A549 (cell line): ENCODE data around the gene TMPRSS9. TPM values are rescaled to one million over a fixed set of nuclear protein-coding genes. Genes with fewer than 3 reads are reported as not detected.

Experiments used
- ATAC-seq, 2 experiments: fragments of 200-7000 bp in 1 of 2; fragments of >200 bp in 1 of 2; cut with Nextera tagmentation in 1 of 2; cut with Tn5 transposase in 1 of 2; 3 replicates each; pipeline versions ENCODE4 v1.8.0 to v1.9.1; 2018 to 2020; ENCODE audit warnings: mild to moderate bottlenecking in 1 of 2, moderate library complexity in 1 of 2
- CTCF ChIA-PET: fragments of 300-600 bp; sonication (Branson Sonifier 250); formaldehyde crosslinking; extraction: SDS; loops from one replicate; lab custom pipeline; 2021; ENCODE audit warnings: antibody characterized with exemption, inconsistent platforms; lab: Yijun Ruan, JAX
- POLR2A ChIA-PET: fragments of 350-600 bp; formaldehyde crosslinking; extraction: SDS; loops from one replicate; lab custom pipeline; 2021; ENCODE audit warnings: antibody characterized with exemption, inconsistent platforms; lab: Yijun Ruan, JAX
- DNase-seq, 2 experiments: peaks; one replicate each; pipeline versions ENCODE4 v3.0.0 to v3.0.0-alpha.2; 2011 to 2016; ENCODE audit warnings: low read depth in 1 of 2, low spot score in 1 of 2
- FAIRE-seq: peaks from 2 replicates; lab custom pipeline; 2011; peaks lifted over from hg19 to GRCh38; lab: Jason Lieb, UNC
- H3K27ac ChIP-seq, 2 experiments: fragments of >200 bp; sonication (Bioruptor Twin); formaldehyde crosslinking; 3 replicates each; pipeline ENCODE4 v1.5.1; 2016 to 2017
- H3K4me1 ChIP-seq: fragments of >200 bp; sonication (Bioruptor Twin); formaldehyde crosslinking; 3 replicates; pipeline ENCODE4 v1.6.1; 2016
- H3K4me2 ChIP-seq: fragments of >200 bp; sonication (Bioruptor Twin); formaldehyde crosslinking; 3 replicates; pipeline ENCODE4 v1.6.1; 2016
- H3K4me3 ChIP-seq: fragments of >200 bp; sonication (Bioruptor Twin); formaldehyde crosslinking; 3 replicates; pipeline ENCODE4 v1.5.1; 2016
- H3K9me3 ChIP-seq: fragments of >200 bp; sonication (Bioruptor Twin); formaldehyde crosslinking; 3 replicates; pipeline ENCODE4 v1.6.1; 2016
- BHLHE40 ChIP-seq: IDR thresholded peaks from 2 replicates; pipeline ENCODE4 v1.6.1; 2012; ENCODE audit warnings: low read depth, low read length, inconsistent platforms
- CHD2 ChIP-seq: fragments of 150-350 bp; IDR thresholded peaks from 2 replicates; pipeline ENCODE4 v1.6.1; 2014; ENCODE audit warnings: low read length; ENCODE audit not compliant: partially characterized antibody
- CHD4 ChIP-seq: fragments of 200-600 bp; sonication (generic); IDR thresholded peaks from 2 replicates; pipeline ENCODE4 v1.6.1; 2016; ENCODE audit warnings: antibody characterized with exemption, mild to moderate bottlenecking, borderline replicate concordance
- FOSL2 ChIP-seq, 2 experiments: fragments of 450-650 bp in 1 of 2; fragments of >200 bp in 1 of 2; sonication (Bioruptor Twin) in 1 of 2; formaldehyde crosslinking; IDR thresholded peaks; 2 replicates each; pipeline versions ENCODE4 v1.5.0 to v1.6.1; 2016 to 2020; ENCODE audit warnings: mild to moderate bottlenecking in 1 of 2, moderate library complexity in 1 of 2
- FOXS1 ChIP-seq: fragments of 250-450 bp; sonication (Bioruptor Pico); IDR thresholded peaks from 2 replicates; pipeline ENCODE4 v1.5.0; 2020; ENCODE audit warnings: mild to moderate bottlenecking, moderate library complexity
- GATA3 ChIP-seq: IDR thresholded peaks from 2 replicates; pipeline ENCODE4 v1.6.1; 2012; ENCODE audit warnings: borderline replicate concordance
- HEYL ChIP-seq: fragments of 250-450 bp; sonication (Bioruptor Pico); IDR thresholded peaks from 2 replicates; pipeline ENCODE4 v1.8.0; 2021; ENCODE audit warnings: mild to moderate bottlenecking, moderate library complexity
- JUN ChIP-seq, 2 experiments: fragments of >200 bp; sonication (Bioruptor Twin); formaldehyde crosslinking; IDR thresholded peaks; 2 replicates in 1 of 2; 3 replicates in 1 of 2; pipeline ENCODE4 v1.6.1; 2016 to 2017
- JUNB ChIP-seq: fragments of >200 bp; sonication (Bioruptor Twin); formaldehyde crosslinking; IDR thresholded peaks from 2 replicates; pipeline ENCODE4 v1.6.1; 2016
- KDM5A ChIP-seq: fragments of 200-600 bp; sonication (generic); IDR thresholded peaks from 2 replicates; pipeline ENCODE4 v1.6.1; 2016; ENCODE audit warnings: antibody characterized with exemption, mild to moderate bottlenecking
- MAFK ChIP-seq: fragments of 450-650 bp; IDR thresholded peaks from 2 replicates; pipeline ENCODE4 v1.6.1; 2014; ENCODE audit not compliant: partially characterized antibody
- MYC ChIP-seq: IDR thresholded peaks from 2 replicates; pipeline ENCODE4 v1.6.1; 2012; ENCODE audit warnings: mild to moderate bottlenecking, inconsistent platforms, low read length, improper control_type of control experiment, borderline replicate concordance
- NFE2L2 ChIP-seq: fragments of 150-350 bp; conservative IDR thresholded peaks from 2 replicates; pipeline ENCODE4 v1.6.1; 2014; ENCODE audit warnings: low read length
- POLR2A ChIP-seq: IDR thresholded peaks from 2 replicates; pipeline ENCODE4 v1.6.1; 2012; ENCODE audit warnings: mild to moderate bottlenecking, low read length
- POLR2AphosphoS2 ChIP-seq: conservative IDR thresholded peaks from 2 replicates; pipeline ENCODE4 v1.6.1; 2012; ENCODE audit warnings: low read length, improper control_type of control experiment, inconsistent platforms
- RCOR1 ChIP-seq: fragments of 150-350 bp; IDR thresholded peaks from 2 replicates; pipeline ENCODE4 v1.6.1; 2014; ENCODE audit warnings: antibody characterized with exemption, low read length, low read depth
- TP53 ChIP-seq: fragments of 250-450 bp; sonication (Bioruptor Pico); IDR thresholded peaks from 2 replicates; pipeline ENCODE4 v1.5.0; 2021; ENCODE audit warnings: mild to moderate bottlenecking, moderate library complexity
- ZC3H11A ChIP-seq: fragments of 450-650 bp; IDR thresholded peaks from 2 replicates; pipeline ENCODE4 v1.6.1; 2014; ENCODE audit warnings: antibody characterized with exemption, mild to moderate bottlenecking
- WGBS: methylation state at CpG from one replicate; pipeline ENCODE4 v1.1.6; 2017; ENCODE audit errors: missing lambda C conversion rate; 5-methylcytosine and 5-hydroxymethylcytosine counted together
- polyA plus RNA-seq, 4 experiments: library from polyadenylated mRNA; depleted of rRNA in 3 of 4; stranded (reverse); fragments of >200 nt; fragmentation: RNase III in 1 of 4; extraction: RNeasy Plus Mini Kit Qiagen cat#74134 plus additional on column Dnase treatment in 1 of 4; gene quantifications; 2 replicates in 3 of 4; 3 replicates in 1 of 4; pipeline ENCODE4 v1.2.3, GENCODE V29; 2011 to 2017
- TF ChIP-seq, protein P1 (sequence below): IDR thresholded peaks from 2 replicates; pipeline ENCODE4 v1.6.1; 2012
- TF ChIP-seq, protein P2 (sequence below): fragments of 250-450 bp; sonication (Bioruptor Pico); IDR thresholded peaks from 2 replicates; pipeline ENCODE4 v1.5.0; 2020; ENCODE audit warnings: low read depth, mild to moderate bottlenecking, moderate library complexity
- TF ChIP-seq, protein P3 (sequence below): fragments of >200 bp; sonication (Bioruptor Twin); formaldehyde crosslinking; IDR thresholded peaks from 3 replicates; pipeline ENCODE4 v1.5.1; 2016
- TF ChIP-seq, protein P4 (sequence below): fragments of >200 bp; sonication (Bioruptor Twin); formaldehyde crosslinking; IDR thresholded peaks from 2 replicates; pipeline ENCODE4 v1.6.1; 2016
- TF ChIP-seq, protein P5 (sequence below): fragments of 150-350 bp; IDR thresholded peaks from 2 replicates; pipeline ENCODE4 v1.6.1; 2014; ENCODE audit warnings: low read depth, mild to moderate bottlenecking, low read length

TMPRSS9 gene
- polyA plus RNA-seq, 2 of the 4 experiments (the other 2 are of a cell fraction): 0.01 TPM; not detected in 1

DNA sequence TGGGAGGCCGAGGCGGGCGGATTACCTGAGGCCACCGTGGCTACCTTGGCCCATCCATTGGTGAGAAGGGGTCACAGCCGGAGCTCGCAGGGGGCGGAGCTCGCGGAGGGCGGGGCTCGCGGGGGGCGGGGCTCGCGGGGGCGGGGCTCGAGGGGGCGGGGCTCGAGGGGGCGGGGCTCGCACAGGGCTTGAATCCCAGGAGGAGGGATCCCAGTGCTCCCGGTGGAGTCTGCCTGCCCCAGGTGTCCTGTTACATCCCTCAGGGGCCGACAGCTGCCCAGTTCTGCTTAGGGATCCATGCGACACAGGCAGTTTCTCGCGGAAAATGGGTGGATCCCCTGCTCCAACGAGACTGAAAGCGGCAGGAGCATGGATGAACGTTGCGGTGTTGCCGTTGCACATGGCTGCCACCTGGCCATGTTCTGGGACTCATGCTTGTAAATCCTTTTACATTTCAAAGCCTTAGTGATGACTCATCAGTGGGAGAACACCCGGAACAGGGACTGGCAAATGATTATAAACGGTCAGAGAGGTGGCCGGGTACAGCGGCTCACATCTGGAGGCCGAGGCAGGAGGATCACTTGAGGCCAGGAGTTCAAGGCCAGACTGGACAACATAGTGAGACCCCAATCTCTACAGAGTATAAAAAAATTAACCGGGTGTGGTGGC is 25.1 kb downstream of the TMPRSS9 start:
- H3K9me3 ChIP-seq: no peaks in the 10 kb centered on the region
- H3K4me1 ChIP-seq: peaks cover 7% of the 10 kb centered on the region; the same call in 2 of the 3 replicates
- H3K27ac ChIP-seq: peak overlapping the region; percentile 58 to 77; a peak in 5 of 6 replicates
- peak overlapping the region; percentile 86 for H3K4me2 ChIP-seq
- FAIRE-seq (no peak), DNase-seq (peak; percentile 81 to 84)
- POLR2A ChIA-PET: interaction anchor here (0.5 to 0.7 kb wide), 4 partner anchors 9 to 1578 kb away, joined by 3 to 7 read pairs (median 4); no protein-coding TSS in a partner anchor
- TF ChIP-seq MAFK (peak; percentile 44), FOSL2 (IDR thresholded peaks at IDR 0.05) (no peak), FOSL2 (CRISPR knock-in tag; IDR thresholded peaks at IDR 0.05) (peak; percentile 94), MYC (peak; percentile 44; the same call in 1 of the 2 replicates), POLR2AphosphoS2 (no peak), CHD4 (no peak)
- TF ChIP-seq, protein P1, sequence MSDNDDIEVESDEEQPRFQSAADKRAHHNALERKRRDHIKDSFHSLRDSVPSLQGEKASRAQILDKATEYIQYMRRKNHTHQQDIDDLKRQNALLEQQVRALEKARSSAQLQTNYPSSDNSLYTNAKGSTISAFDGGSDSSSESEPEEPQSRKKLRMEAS: peak; percentile 73
- TF ChIP-seq, all 56 proteins: peak for 4
- WGBS: 21% methylated on average over 17 of the region's 37 CpGs
- peak overlapping the region; percentile 31 for H3K4me3 ChIP-seq
- CTCF ChIA-PET: interaction anchor here (1.7 kb wide), 1 partner anchor 109 kb away, joined by 3 read pairs; no protein-coding TSS in a partner anchor
- ATAC-seq: peak; percentile 80 to 89

DNA sequence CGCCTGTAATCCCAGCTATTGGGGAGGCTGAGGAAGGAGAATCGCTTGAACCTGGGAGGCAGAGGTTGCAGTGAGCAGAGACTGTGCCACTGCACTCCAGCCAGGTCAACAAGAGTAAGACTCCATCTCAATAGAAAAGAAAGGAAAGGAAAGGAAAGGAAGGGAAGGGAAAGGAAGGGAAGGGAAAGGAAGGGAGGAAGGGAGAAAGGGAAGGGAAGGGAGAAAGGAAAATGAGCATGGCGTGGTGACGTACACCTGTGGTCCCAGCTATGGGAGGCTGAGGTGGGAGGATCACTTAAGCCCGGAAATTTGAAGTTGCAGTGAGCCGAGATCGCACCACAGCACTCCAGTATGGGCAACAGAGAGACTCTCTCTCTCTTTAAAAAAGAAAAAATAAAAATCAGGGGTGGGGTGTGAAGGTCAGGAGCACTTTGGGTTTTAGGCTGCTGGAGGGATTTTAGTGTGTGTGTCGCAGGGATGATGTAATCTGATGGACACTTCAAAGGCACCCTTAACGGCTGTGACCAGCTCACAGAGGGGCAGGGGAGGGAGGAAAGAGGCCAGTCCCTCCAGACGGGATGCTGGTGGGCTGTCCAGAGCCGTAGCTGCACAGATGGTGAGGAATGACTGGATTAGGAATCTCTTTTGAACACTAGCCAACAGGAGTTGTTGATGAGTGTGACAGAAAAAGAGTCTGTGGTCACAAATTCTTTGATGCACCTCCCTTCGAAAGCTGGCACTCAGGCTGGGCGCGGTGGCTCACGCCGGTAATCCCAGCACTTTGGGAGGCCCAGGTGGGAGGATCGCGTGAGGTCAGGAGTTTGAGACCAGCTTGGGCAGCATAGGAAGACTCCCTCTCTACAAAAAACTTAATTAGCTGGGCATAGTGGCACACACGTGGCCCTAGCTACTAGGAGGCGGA is 27.6 kb downstream of the TMPRSS9 start:
- ATAC-seq (no peak), FAIRE-seq (no peak), DNase-seq (no peak)
- Histone ChIP-seq H3K4me1 (peaks cover 7% of the 10 kb centered on the region; the same call in 2 of the 3 replicates), H3K4me2 (no peak overlapping the region), H3K9me3 (no peaks in the 10 kb centered on the region), H3K4me3 (no peak overlapping the region), H3K27ac (no peak overlapping the region)
- ChIA-PET POLR2A (no interaction called here), CTCF (interaction anchor here (0.5 to 1.2 kb wide), 3 partner anchors 14 to 368 kb away, joined by 3 to 4 read pairs (median 3); no protein-coding TSS in a partner anchor)
- TF ChIP-seq, protein P2, sequence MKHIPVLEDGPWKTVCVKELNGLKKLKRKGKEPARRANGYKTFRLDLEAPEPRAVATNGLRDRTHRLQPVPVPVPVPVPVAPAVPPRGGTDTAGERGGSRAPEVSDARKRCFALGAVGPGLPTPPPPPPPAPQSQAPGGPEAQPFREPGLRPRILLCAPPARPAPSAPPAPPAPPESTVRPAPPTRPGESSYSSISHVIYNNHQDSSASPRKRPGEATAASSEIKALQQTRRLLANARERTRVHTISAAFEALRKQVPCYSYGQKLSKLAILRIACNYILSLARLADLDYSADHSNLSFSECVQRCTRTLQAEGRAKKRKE (CRISPR knock-in tag): no peak
- TF ChIP-seq NFE2L2: no peak
- WGBS: 69% methylated on average over 20 of the region's 20 CpGs

DNA sequence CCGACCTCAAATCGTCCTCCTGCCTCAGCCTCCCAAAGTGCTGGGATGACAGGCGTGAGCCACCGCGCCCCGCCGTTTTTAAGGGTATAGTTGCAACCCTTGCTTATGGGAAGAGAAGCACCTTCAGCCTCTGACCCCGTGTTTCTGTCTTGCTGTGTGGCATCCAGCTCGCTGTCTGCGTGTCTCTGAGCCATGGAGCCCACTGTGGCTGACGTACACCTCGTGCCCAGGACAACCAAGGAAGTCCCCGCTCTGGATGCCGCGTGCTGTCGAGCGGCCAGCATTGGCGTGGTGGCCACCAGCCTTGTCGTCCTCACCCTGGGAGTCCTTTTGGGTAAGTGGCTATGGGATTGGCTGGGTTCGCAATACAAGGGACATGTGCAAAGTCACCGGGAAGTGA is 29.5 kb downstream of the TMPRSS9 start:
- Histone ChIP-seq H3K4me3 (no peak overlapping the region), H3K27ac (no peak overlapping the region), H3K4me1 (peaks cover 7% of the 10 kb centered on the region; the same call in 2 of the 3 replicates), H3K4me2 (no peak overlapping the region), H3K9me3 (no peaks in the 10 kb centered on the region)
- FAIRE-seq: no peak
- DNase-seq: no peak
- ATAC-seq: no peak
- ChIA-PET POLR2A (interaction anchor here (0.7 kb wide), 1 partner anchor 39 kb away, joined by 3 read pairs; no protein-coding TSS in a partner anchor), CTCF (interaction anchor here (1.1 kb wide), 1 partner anchor 234 kb away, joined by 3 read pairs; no protein-coding TSS in a partner anchor)
- TF ChIP-seq GATA3 (no peak), FOXS1 (CRISPR knock-in tag) (no peak), KDM5A (no peak), FOSL2 (IDR thresholded peaks at IDR 0.05) (no peak), FOSL2 (CRISPR knock-in tag; IDR thresholded peaks at IDR 0.05) (no peak), ZC3H11A (no peak), RCOR1 (no peak), JUNB (no peak), CHD2 (no peak), MAFK (no peak), HEYL (CRISPR knock-in tag) (no peak), POLR2A (no peak), MYC (no peak), TP53 (CRISPR knock-in tag) (no peak), BHLHE40 (no peak), JUN (IDR thresholded peaks at IDR 0.05) (no peak)
- TF ChIP-seq, protein P3, sequence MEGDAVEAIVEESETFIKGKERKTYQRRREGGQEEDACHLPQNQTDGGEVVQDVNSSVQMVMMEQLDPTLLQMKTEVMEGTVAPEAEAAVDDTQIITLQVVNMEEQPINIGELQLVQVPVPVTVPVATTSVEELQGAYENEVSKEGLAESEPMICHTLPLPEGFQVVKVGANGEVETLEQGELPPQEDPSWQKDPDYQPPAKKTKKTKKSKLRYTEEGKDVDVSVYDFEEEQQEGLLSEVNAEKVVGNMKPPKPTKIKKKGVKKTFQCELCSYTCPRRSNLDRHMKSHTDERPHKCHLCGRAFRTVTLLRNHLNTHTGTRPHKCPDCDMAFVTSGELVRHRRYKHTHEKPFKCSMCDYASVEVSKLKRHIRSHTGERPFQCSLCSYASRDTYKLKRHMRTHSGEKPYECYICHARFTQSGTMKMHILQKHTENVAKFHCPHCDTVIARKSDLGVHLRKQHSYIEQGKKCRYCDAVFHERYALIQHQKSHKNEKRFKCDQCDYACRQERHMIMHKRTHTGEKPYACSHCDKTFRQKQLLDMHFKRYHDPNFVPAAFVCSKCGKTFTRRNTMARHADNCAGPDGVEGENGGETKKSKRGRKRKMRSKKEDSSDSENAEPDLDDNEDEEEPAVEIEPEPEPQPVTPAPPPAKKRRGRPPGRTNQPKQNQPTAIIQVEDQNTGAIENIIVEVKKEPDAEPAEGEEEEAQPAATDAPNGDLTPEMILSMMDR: no peak
- TF ChIP-seq, protein P4, sequence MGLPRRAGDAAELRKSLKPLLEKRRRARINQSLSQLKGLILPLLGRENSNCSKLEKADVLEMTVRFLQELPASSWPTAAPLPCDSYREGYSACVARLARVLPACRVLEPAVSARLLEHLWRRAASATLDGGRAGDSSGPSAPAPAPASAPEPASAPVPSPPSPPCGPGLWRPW: no peak
- TF ChIP-seq, protein P5, sequence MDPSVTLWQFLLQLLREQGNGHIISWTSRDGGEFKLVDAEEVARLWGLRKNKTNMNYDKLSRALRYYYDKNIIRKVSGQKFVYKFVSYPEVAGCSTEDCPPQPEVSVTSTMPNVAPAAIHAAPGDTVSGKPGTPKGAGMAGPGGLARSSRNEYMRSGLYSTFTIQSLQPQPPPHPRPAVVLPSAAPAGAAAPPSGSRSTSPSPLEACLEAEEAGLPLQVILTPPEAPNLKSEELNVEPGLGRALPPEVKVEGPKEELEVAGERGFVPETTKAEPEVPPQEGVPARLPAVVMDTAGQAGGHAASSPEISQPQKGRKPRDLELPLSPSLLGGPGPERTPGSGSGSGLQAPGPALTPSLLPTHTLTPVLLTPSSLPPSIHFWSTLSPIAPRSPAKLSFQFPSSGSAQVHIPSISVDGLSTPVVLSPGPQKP: no peak
- 72% methylated on average over 16 of the region's 21 CpGs for WGBS
